IPS-18c (cell line): ENCODE data around the gene ATF5.

ENCODE experiments used
- H3K4me3 ChIP-seq: 2 replicates; pipeline ENCODE4 v1.7.0; 2013; ENCODE audit warnings: low read depth, mild to moderate bottlenecking, low read length, moderate library complexity; ENCODE audit not compliant: insufficient read depth
- H3K9me3 ChIP-seq: one replicate; pipeline ENCODE4 v1.6.1; 2013; ENCODE audit warnings: mild to moderate bottlenecking, low read length, moderate library complexity; ENCODE audit not compliant: control insufficient read depth, insufficient read depth

Gene ATF5

DNA sequence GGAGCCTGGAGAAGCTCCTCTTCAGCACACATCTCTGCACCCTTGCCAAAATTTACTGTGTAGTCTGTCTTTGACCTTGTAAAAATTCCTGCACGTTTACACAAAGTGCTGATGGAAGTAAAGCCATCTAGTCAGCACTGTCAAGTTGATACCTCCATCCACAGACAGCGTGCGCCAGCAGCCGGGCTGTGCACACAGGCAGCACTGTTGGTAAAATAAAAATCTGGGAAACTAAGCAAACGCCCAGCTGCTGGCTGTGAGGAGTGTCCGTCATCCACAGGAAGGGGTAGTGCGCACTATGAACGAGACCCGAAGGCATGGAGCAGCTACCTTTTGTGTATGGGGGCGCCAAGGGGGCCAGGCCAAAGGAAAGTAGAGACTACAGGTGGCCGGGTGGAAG lies 49.3 kb downstream of the ATF5 start:
- no peak overlapping the region for H3K4me3 ChIP-seq
- H3K9me3 ChIP-seq = no peaks in the 10 kb centered on the region

DNA sequence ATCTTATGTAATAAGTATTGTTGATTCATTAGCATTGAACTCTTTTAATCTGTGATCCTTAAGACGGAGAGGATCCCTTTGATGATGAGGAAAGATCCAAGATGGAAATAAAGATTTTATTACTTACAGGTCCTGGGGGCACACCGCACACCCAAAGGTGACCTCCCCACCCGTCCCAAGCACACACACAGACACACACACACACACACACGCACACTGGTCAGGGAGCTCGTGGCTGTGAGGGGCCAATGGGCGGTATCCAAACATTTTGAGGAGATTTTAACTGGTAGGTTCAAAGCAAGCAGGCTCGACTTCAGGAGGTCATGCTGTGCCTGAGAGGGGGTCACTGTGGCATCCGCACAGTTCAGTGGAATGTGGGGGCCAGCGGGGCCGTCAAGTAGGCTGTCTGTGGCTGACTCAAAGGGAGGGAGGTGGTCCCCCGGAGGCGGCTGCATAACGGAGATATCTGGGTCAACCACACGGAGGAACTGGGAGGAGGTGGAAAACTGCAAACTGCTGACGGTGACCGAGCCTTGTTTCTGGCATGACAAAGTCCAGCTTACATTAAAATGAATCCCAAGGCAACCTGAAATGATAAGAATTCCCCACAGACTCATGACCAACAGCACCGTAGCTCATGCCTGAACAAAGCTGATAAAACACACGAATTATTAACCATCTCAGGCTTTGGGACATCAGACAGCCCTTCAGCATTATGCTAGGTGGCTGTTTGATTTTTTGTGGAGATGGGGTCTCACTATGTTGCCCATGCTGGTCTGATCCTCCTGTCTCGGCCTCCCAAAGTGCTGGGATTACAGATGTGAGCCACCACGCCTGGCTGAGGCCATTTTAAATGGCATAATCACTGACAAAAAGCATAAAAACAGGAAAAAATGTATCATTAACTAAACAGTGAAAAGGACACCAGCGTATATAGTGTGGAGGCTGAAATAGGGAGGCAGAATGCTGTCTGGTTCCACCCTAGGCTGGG lies 52.9 kb downstream of the ATF5 start:
- Histone ChIP-seq H3K4me3 (no peak overlapping the region), H3K9me3 (no peaks in the 10 kb centered on the region)
